Measurements from ENCODE around the gene CEP89. TPM values are rescaled to one million over a fixed set of nuclear protein-coding genes. Genes with fewer than 3 reads are reported as not detected.

CEP89 gene
- total and polyA plus RNA-seq, 2 of the 4 experiments (the other 2 are of a cell fraction), result 7.2 to 17.4 TPM

DNA sequence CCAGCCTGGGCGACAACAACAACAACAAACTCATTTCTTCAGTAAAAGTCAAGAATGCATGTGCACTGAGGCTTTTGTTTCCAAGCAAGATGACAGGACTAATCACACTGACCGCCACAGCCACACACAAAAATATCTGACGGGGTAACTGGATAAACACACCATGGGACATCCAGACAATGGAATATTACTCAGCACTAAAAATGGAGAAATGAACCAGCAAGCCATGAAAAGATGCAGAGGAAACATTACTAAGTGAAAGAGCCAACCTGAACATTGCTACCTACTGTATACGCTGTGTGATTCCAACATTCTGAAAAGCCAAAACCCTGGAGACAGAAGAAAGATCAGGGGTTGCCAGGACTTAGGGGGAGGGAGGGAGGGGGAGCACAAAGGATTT, 37.0 kb upstream of the CEP89 start:
- H4K20me1 ChIP-seq (ENCODE audit: insufficient read depth, low read length), result no peaks in the 10 kb centered on the region
- TF ChIP-seq SMC3 (IDR thresholded peaks at IDR 0.05; ENCODE audit: low read depth, low read length) (no peak), CEBPB (IDR thresholded peaks at IDR 0.05; ENCODE audit: low read depth, low read length) (no peak), MAZ (IDR thresholded peaks at IDR 0.05; ENCODE audit: borderline replicate concordance, low read depth, low read length) (no peak), MAFK (IDR thresholded peaks at IDR 0.05; ENCODE audit: low read depth, low read length) (no peak), FOS (IDR thresholded peaks at IDR 0.05; ENCODE audit: low read depth, low read length) (no peak), MXI1 (IDR thresholded peaks at IDR 0.05; ENCODE audit: borderline replicate concordance, low read depth, low read length) (no peak)
- no peak overlapping the region for H3K27ac ChIP-seq (ENCODE audit: insufficient read depth, low read length)
- no peak overlapping the region for H4K91ac ChIP-seq (ENCODE audit: insufficient read depth, low read depth, low read length)
- ChIA-PET CTCF (no interaction called here), POLR2A (ENCODE audit: unreplicated experiment) (no interaction called here)
- no TSS peak for BruUV-seq (replicated peaks)
- H3K9me3 ChIP-seq (ENCODE audit: control insufficient read depth, insufficient read depth, low read length), result no peaks in the 10 kb centered on the region
- H2BK120ac ChIP-seq (ENCODE audit: low read depth, low read length), result no peak overlapping the region
- H3K4ac ChIP-seq (ENCODE audit: low read depth, low read length), result no peak overlapping the region
- H3K56ac ChIP-seq (ENCODE audit: extremely low read depth, insufficient read depth, low read length), result no peak overlapping the region
- H2BK15ac ChIP-seq (ENCODE audit: low read depth, low read length), result no peak overlapping the region
- intact Hi-C loops (cut with micrococcal nuclease) (no loop called here), in situ Hi-C loops (cut with MboI; ENCODE audit: low sequenced_read_pairs) (no loop called here), dilution Hi-C loops (cut with HindIII; ENCODE audit: low sequenced_read_pairs, unreplicated experiment) (no loop called here)
- no peaks in the 10 kb centered on the region for H3K4me1 ChIP-seq (ENCODE audit: control insufficient read depth, insufficient read depth, low read length)
- no peak overlapping the region for H2BK5ac ChIP-seq (ENCODE audit: low read depth, low read length, poor library complexity, severe bottlenecking)
- no peak overlapping the region for H3K4me3 ChIP-seq (ENCODE audit: insufficient read depth, low read depth, low read length)
- H3K9me1 ChIP-seq (ENCODE audit: insufficient read depth, low read length), result no peaks in the 10 kb centered on the region
- no peak overlapping the region for H3K9ac ChIP-seq (ENCODE audit: low read depth, low read length)
- no peak overlapping the region for H3K4me2 ChIP-seq (ENCODE audit: low read depth, low read length)
- no peak overlapping the region for H3K14ac ChIP-seq (replicated peaks; ENCODE audit: low read depth, low read length)
- no peak overlapping the region for H4K8ac ChIP-seq (ENCODE audit: low read depth in 2 of 2, low read length in 2 of 2)
- no peaks in the 10 kb centered on the region for H3K27me3 ChIP-seq (ENCODE audit: control insufficient read depth, insufficient read depth, low read length)
- H2AK9ac ChIP-seq (replicated peaks; ENCODE audit: low read depth, low read length, poor library complexity), result no peak overlapping the region
- 100% methylated on average over 1 of the region's 4 CpGs; no CpG with 5 or more reads in 1 of the 2 experiments for WGBS, 2 experiments (ENCODE audit: extremely low coverage in 2 of 2, insufficient read length in 1 of 2)
- H3K36me3 ChIP-seq (ENCODE audit: control insufficient read depth, insufficient read depth, low read length), result peaks cover 8% of the 10 kb centered on the region
- DNase-seq (no peak), ATAC-seq (ENCODE audit: low read depth) (no peak)
- H4K5ac ChIP-seq (ENCODE audit: low read depth, low read length), result no peak overlapping the region
- no peak overlapping the region for H3K18ac ChIP-seq (ENCODE audit: low read depth, low read length)
- no peaks in the 10 kb centered on the region for H3K79me1 ChIP-seq (ENCODE audit: low read depth in 1 of 2, low read length in 2 of 2)
- H3K23ac ChIP-seq (ENCODE audit: low read depth, low read length), result no peak overlapping the region
- no peak overlapping the region for H2AFZ ChIP-seq (replicated peaks; ENCODE audit: low read length, poor library complexity)
- H2AK5ac ChIP-seq (ENCODE audit: low read depth, low read length), result no peak overlapping the region
- H2BK20ac ChIP-seq (ENCODE audit: low read depth, low read length), result no peak overlapping the region

Data from IMR-90 (cell line).